ENCODE measurements around the gene PRKN. TPM values are rescaled to one million over a fixed set of nuclear protein-coding genes. Genes with fewer than 3 reads are reported as not detected.

PRKN gene
- total RNA-seq, 6 experiments from 2014 or later = 0.32 TPM; not detected in 5

DNA sequence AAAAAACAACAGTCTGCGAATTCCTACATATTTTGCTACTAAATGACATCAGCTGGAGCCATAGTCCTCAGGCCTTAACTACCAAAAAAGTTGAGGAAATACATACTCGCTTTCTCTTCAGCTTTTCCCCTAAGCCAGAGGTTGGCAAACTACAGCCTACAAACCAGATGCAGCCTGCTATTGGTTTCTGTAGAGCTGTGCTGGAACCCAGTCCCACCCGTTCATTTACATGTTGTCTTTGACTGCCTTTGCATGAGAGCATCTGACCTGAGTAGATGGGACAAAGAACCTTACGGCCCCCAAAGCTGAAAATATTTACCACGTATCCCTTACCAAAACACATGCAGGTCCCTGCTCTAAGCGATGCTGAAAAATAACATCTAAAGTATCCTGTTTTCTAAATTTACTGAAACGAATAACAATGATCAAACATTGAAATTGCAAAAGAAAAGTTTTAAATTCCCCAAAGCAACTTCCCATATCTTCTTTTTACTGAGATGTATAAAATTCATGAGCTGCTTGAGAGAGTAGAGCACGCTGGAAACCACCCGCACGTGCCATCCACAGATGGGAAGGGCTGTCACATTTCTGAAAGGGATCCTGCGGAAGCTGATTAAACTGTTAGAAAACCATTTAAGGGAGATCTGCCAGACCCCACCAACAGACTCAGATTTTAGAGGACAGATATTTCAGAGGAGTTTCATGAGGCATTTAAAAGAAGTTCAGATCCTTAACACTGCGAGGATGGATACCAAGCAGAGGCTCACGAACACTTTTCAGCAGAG lies 124.1 kb downstream of the PRKN start:
- peaks cover 47% of the 10 kb centered on the region for H3K9me3 Mint-ChIP-seq
- TF ChIP-seq, protein P1, sequence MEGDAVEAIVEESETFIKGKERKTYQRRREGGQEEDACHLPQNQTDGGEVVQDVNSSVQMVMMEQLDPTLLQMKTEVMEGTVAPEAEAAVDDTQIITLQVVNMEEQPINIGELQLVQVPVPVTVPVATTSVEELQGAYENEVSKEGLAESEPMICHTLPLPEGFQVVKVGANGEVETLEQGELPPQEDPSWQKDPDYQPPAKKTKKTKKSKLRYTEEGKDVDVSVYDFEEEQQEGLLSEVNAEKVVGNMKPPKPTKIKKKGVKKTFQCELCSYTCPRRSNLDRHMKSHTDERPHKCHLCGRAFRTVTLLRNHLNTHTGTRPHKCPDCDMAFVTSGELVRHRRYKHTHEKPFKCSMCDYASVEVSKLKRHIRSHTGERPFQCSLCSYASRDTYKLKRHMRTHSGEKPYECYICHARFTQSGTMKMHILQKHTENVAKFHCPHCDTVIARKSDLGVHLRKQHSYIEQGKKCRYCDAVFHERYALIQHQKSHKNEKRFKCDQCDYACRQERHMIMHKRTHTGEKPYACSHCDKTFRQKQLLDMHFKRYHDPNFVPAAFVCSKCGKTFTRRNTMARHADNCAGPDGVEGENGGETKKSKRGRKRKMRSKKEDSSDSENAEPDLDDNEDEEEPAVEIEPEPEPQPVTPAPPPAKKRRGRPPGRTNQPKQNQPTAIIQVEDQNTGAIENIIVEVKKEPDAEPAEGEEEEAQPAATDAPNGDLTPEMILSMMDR (IDR thresholded peaks at IDR 0.05) = no peak
- no peak overlapping the region for H3K27ac Mint-ChIP-seq
- no peak for DNase-seq
- H3K4me1 Mint-ChIP-seq (ENCODE audit: low read depth) = no peaks in the 10 kb centered on the region
- no peaks in the 10 kb centered on the region for H3K27me3 Mint-ChIP-seq (ENCODE audit: insufficient read depth)
- no peak overlapping the region for H3K4me3 Mint-ChIP-seq
- H3K36me3 Mint-ChIP-seq (ENCODE audit: low read depth) = peaks cover 6% of the 10 kb centered on the region; the same call in 1 of the 2 replicates

DNA sequence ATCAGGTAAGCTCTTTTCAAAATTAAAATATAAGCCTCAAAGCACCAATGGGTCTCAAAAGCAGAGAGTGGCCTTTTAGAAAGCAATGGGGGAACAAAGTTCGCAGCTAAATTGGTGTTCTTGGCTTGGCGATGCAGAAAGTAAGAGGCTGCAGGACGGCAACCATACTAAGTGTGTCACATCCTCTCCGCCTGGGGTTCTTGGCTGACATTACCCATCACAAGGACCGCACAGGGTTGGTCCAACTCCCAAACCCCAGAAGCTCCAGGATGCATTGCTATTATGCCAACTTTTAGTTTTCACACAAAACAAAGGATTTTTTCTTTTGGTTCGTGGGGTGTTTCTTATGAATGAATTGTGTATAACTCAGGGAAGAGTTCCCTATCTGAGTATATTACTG lies 124.8 kb downstream of the PRKN start:
- Mint-ChIP-seq H3K27ac (no peak overlapping the region), H3K36me3 (ENCODE audit: low read depth) (peaks cover 6% of the 10 kb centered on the region; the same call in 1 of the 2 replicates), H3K27me3 (ENCODE audit: insufficient read depth) (no peaks in the 10 kb centered on the region), H3K4me1 (ENCODE audit: low read depth) (no peaks in the 10 kb centered on the region), H3K9me3 (peaks cover 47% of the 10 kb centered on the region), H3K4me3 (no peak overlapping the region)
- no peak for DNase-seq
- TF ChIP-seq, protein P1 (IDR thresholded peaks at IDR 0.05) = no peak

DNA sequence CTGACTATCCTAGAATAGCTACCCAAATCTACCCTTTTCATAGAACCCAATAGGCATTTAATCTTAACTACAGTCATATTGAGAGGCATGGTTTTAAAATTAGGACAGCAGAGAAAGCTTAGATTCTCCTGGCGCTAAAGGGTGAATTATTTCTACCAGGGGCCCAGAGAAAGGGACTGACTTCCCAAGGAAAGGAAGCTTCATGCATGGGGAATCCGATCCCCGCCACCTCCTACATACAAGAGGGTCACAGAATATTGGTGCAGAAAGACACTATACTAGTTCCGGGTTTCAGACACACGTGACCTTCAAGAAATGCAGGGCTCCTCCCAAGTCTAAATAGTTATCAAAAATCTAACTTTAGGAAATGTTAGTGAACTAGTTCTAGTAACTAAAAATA lies 130.9 kb downstream of the PRKN start:
- Mint-ChIP-seq H3K4me3 (no peak overlapping the region), H3K27ac (no peak overlapping the region), H3K4me1 (ENCODE audit: low read depth) (no peaks in the 10 kb centered on the region), H3K27me3 (ENCODE audit: insufficient read depth) (no peaks in the 10 kb centered on the region), H3K9me3 (peaks cover 44% of the 10 kb centered on the region), H3K36me3 (ENCODE audit: low read depth) (peaks cover 6% of the 10 kb centered on the region; the same call in 1 of the 2 replicates)
- TF ChIP-seq, protein P1 (IDR thresholded peaks at IDR 0.05) = no peak
- no peak for DNase-seq

DNA sequence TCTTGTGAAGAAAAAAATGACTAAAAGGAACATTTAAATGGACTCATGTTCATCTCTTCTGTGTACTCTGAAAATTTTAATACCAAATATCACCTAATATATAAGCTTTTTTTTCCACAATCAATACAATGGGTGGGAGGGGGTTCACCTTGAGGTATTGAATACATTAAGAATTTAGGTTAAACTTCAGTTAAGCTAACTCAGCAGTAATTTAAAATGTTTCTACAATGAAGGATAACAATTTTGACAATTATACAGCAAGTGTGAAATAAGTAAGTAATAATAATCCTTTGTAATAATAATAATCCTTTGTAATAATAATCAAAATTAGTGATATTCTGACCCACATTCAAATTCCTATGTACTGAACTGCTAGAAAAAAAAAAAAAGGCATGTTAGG lies 136.0 kb downstream of the PRKN start:
- Mint-ChIP-seq H3K4me3 (no peak overlapping the region), H3K4me1 (ENCODE audit: low read depth) (no peaks in the 10 kb centered on the region), H3K27me3 (ENCODE audit: insufficient read depth) (no peaks in the 10 kb centered on the region), H3K36me3 (ENCODE audit: low read depth) (no peaks in the 10 kb centered on the region; the same call in 1 of the 2 replicates), H3K9me3 (peaks cover 29% of the 10 kb centered on the region), H3K27ac (no peak overlapping the region)
- DNase-seq = no peak
- TF ChIP-seq, protein P1 (IDR thresholded peaks at IDR 0.05) = no peak

DNA sequence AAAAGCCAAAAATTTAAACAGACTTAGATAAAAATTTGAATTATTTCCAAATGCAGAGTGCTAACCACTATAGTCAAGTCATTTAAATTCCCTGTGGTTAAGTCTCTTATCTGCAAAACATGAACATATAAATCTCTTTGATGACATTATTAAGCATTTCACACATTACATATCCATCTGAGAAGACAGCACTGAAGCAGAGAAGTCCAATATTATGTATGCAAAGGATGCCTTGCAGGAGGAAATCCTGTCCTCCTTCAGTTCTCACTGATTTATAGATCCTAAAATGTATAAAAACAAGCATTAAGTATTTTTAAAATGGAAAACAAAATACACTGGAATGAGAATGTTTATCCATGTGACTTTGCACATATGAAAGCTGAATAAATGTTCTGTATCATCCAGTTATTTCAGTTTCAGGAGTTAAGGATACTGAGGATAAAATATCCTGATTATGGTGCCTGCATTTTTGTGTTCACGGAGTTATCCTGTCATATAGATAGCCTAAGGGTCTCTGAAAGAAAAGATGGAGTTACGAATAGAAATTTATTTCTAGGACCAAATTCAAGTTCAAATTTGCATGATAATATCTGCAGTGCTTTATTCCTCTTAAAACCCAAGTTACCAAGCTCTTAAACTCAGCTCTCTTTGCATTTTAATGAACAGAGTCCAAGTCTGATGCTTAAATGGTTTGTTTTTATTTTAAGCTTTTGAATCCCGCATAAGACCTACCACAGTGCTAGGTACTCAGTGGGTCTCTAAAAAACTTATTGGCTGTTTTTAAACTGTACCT lies 145.4 kb downstream of the PRKN start:
- H3K27me3 Mint-ChIP-seq (ENCODE audit: insufficient read depth) = no peaks in the 10 kb centered on the region
- peaks cover 20% of the 10 kb centered on the region for H3K9me3 Mint-ChIP-seq
- no peak overlapping the region for H3K4me3 Mint-ChIP-seq
- H3K36me3 Mint-ChIP-seq (ENCODE audit: low read depth) = no peaks in the 10 kb centered on the region; the same call in 1 of the 2 replicates
- H3K27ac Mint-ChIP-seq = no peak overlapping the region
- no peaks in the 10 kb centered on the region for H3K4me1 Mint-ChIP-seq (ENCODE audit: low read depth)
- TF ChIP-seq, protein P1 (IDR thresholded peaks at IDR 0.05) = no peak
- no peak for DNase-seq
